ENCODE measurements around the gene KCNQ2.

DNA sequence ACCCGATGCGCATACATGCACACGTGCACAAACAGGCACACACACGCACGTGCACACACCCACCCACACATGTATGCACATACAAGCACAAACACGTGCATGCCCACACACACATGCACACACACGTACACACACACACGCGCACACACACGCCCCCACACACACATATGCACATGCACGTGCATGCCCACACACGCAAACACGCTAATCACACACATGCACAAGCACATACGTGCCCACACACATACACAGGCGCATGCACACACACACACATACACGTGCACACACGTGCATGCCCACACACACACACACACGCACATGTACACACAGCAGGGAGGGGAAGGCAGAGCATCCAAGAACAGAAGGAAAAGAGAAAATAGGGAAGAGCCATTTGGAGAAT is 84.5 kb downstream of the KCNQ2 start:
- TF ChIP-seq, protein P1, sequence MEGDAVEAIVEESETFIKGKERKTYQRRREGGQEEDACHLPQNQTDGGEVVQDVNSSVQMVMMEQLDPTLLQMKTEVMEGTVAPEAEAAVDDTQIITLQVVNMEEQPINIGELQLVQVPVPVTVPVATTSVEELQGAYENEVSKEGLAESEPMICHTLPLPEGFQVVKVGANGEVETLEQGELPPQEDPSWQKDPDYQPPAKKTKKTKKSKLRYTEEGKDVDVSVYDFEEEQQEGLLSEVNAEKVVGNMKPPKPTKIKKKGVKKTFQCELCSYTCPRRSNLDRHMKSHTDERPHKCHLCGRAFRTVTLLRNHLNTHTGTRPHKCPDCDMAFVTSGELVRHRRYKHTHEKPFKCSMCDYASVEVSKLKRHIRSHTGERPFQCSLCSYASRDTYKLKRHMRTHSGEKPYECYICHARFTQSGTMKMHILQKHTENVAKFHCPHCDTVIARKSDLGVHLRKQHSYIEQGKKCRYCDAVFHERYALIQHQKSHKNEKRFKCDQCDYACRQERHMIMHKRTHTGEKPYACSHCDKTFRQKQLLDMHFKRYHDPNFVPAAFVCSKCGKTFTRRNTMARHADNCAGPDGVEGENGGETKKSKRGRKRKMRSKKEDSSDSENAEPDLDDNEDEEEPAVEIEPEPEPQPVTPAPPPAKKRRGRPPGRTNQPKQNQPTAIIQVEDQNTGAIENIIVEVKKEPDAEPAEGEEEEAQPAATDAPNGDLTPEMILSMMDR (IDR thresholded peaks at IDR 0.05; ENCODE audit: insufficient read depth, low read depth, low read length) = no peak
- TF ChIP-seq EZH2 (IDR thresholded peaks at IDR 0.05; ENCODE audit: insufficient read depth, low read length) = no peak
